Measurements from ENCODE around the gene DLK1.
A peak's percentile ranks its signal among the peaks of the same experiment; 100 is the strongest.

DLK1 gene

GRCh38 chr14:100775831-100776591, 49.3 kb downstream of the DLK1 start:
- Histone ChIP-seq H3K9me3 (no peaks in the 10 kb centered on the region), H3K27me3 (no peaks in the 10 kb centered on the region), H3K4me3 (ENCODE audit: low read depth, low read length) (no peak overlapping the region), H3K4me1 (peaks cover 56% of the 10 kb centered on the region), H3K36me3 (no peaks in the 10 kb centered on the region)
- no peak for DNase-seq
- TF ChIP-seq, protein P1, sequence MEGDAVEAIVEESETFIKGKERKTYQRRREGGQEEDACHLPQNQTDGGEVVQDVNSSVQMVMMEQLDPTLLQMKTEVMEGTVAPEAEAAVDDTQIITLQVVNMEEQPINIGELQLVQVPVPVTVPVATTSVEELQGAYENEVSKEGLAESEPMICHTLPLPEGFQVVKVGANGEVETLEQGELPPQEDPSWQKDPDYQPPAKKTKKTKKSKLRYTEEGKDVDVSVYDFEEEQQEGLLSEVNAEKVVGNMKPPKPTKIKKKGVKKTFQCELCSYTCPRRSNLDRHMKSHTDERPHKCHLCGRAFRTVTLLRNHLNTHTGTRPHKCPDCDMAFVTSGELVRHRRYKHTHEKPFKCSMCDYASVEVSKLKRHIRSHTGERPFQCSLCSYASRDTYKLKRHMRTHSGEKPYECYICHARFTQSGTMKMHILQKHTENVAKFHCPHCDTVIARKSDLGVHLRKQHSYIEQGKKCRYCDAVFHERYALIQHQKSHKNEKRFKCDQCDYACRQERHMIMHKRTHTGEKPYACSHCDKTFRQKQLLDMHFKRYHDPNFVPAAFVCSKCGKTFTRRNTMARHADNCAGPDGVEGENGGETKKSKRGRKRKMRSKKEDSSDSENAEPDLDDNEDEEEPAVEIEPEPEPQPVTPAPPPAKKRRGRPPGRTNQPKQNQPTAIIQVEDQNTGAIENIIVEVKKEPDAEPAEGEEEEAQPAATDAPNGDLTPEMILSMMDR (IDR thresholded peaks at IDR 0.05; ENCODE audit: low read depth, low read length), result no peak

- peaks cover 58% of the 10 kb centered on the region for H3K4me1 ChIP-seq
- H3K9me3 ChIP-seq, result no peaks in the 10 kb centered on the region
- TF ChIP-seq, protein P1 (IDR thresholded peaks at IDR 0.05; ENCODE audit: low read depth, low read length), result no peak
- no peaks in the 10 kb centered on the region for H3K27me3 ChIP-seq
- DNase-seq, result no peak
- H3K4me3 ChIP-seq (ENCODE audit: low read depth, low read length), result no peak overlapping the region
- no peaks in the 10 kb centered on the region for H3K36me3 ChIP-seq
Observed at GRCh38 chr14:100776681-100777365, 50.1 kb downstream of the DLK1 start.

- DNase-seq, result no peak
- H3K9me3 ChIP-seq, result no peaks in the 10 kb centered on the region
- no peaks in the 10 kb centered on the region for H3K27me3 ChIP-seq
- H3K4me1 ChIP-seq, result peaks cover 58% of the 10 kb centered on the region
- no peaks in the 10 kb centered on the region for H3K36me3 ChIP-seq
- H3K4me3 ChIP-seq (ENCODE audit: low read depth, low read length), result no peak overlapping the region
- TF ChIP-seq, protein P1 (IDR thresholded peaks at IDR 0.05; ENCODE audit: low read depth, low read length), result no peak
Observed at GRCh38 chr14:100777366-100777817, 50.7 kb downstream of the DLK1 start.

DNA sequence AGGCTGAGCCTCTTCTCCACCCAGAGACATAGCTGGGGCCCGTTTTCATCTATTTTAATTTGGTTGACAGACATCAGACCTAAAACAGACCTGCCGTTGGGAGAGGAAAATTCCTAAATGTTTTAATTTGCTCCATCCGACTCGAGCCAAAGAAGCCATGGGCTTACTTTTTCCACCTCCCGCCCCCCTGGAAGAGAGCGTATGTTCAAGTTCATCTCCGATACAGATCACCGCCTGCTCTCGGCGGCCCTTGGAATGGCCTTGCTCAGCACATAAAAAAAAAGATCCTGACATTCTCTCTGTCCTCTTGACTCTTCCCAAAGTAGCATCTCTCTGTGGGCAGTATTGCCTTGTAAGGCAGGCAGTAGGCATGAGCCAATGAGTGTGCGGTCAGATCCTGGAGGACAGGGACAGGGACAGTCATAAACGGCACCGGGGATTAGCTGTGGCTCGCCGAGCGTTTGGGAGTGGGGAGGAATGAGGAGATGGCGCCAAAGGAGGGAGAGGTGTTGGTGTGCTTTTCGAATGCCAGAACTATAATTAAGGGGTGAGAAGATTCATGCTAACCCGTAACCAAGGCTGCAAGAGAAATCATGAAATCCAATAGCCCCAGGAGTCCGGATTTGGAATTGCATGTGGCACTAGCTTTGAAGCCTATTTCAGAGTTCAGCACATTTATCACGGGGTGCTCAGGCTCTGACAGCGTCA, 51.3 kb downstream of the DLK1 start:
- no peak overlapping the region for H3K4me3 ChIP-seq (ENCODE audit: low read depth, low read length)
- peak; percentile 48 for DNase-seq
- TF ChIP-seq, protein P1 (IDR thresholded peaks at IDR 0.05; ENCODE audit: low read depth, low read length), result peak; percentile 16; the same call in 1 of the 2 replicates

DNA sequence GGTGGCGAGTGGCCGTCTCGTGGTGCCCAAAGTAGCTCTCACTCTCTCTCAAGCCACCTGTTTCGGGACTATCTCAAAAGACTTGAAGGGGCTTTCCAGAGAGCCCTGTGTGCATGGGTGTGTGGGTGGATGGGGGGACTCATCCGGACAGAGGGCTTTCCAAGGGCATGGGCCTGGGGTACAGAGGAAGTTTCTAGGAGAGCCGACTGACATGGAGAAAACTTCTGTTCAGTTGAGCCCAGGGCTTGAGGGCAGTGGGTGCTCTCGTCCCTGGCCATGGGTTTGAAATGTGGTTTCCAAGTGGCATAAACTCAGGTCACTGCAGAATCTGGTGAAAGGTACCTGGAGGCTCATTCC, 51.8 kb downstream of the DLK1 start:
- Histone ChIP-seq H3K4me3 (ENCODE audit: low read depth, low read length) (no peak overlapping the region), H3K4me1 (peaks cover 62% of the 10 kb centered on the region), H3K36me3 (no peaks in the 10 kb centered on the region), H3K27me3 (no peaks in the 10 kb centered on the region), H3K9me3 (no peaks in the 10 kb centered on the region)
- DNase-seq, result no peak
- TF ChIP-seq, protein P1 (IDR thresholded peaks at IDR 0.05; ENCODE audit: low read depth, low read length), result no peak

More for the DNA sequence above, 51.3 kb downstream of the DLK1 start:
- H3K27me3 ChIP-seq, result no peaks in the 10 kb centered on the region
- peaks cover 57% of the 10 kb centered on the region for H3K4me1 ChIP-seq
- no peaks in the 10 kb centered on the region for H3K9me3 ChIP-seq
- no peaks in the 10 kb centered on the region for H3K36me3 ChIP-seq

Data from BE2C (cell line).